Heart left ventricle (tissue), 16 donors: ENCODE results near the gene SHROOM2. TPM values are rescaled to one million over a fixed set of nuclear protein-coding genes. Genes with fewer than 3 reads are reported as not detected.

ENCODE experiments used
- ATAC-seq, 4 donors: fragments of 200-7000 bp; cut with Tn5 transposase; one replicate each; pipeline ENCODE4 v1.9.1; 2020 to 2022; ENCODE audit warnings: moderate library complexity in 4 of 4, mild to moderate bottlenecking in 3 of 4, moderate number of reproducible peaks in 1 of 4
- DNase-seq, 5 donors: peaks; one replicate each; pipeline ENCODE4 v3.0.0-alpha.2; 2020
- H3K27ac ChIP-seq, 12 donors: fragments of 200-600 bp; sonication (generic) in 4 of 12; one replicate each; pipeline versions ENCODE4 v1.5.0 to v1.8.0; 2016 to 2022; ENCODE audit warnings: mild to moderate bottlenecking in 2 of 12
- H3K27me3 ChIP-seq, 9 donors: fragments of 200-600 bp; sonication (generic) in 2 of 9; one replicate each; pipeline versions ENCODE4 v1.5.1 to v1.8.0; 2016 to 2022; ENCODE audit warnings: mild to moderate bottlenecking in 3 of 9
- H3K36me3 ChIP-seq, 9 donors: fragments of 200-600 bp; sonication (generic) in 2 of 9; one replicate each; pipeline versions ENCODE4 v1.5.0 to v1.8.0; 2018 to 2022; ENCODE audit warnings: mild to moderate bottlenecking in 2 of 9
- H3K4me1 ChIP-seq, 12 donors: fragments of 200-600 bp; sonication (generic) in 4 of 12; one replicate each; pipeline versions ENCODE4 v1.5.0 to v1.8.0; 2016 to 2022; ENCODE audit warnings: mild to moderate bottlenecking in 3 of 12
- H3K4me3 ChIP-seq, 12 donors: fragments of 200-600 bp; sonication (generic) in 4 of 12; one replicate each; pipeline versions ENCODE4 v1.5.0 to v1.8.0; 2017 to 2022; ENCODE audit warnings: mild to moderate bottlenecking in 9 of 12, moderate library complexity in 4 of 12
- H3K9me3 ChIP-seq, 12 donors: fragments of 200-600 bp; sonication (generic) in 4 of 12; one replicate each; pipeline versions ENCODE4 v1.5.0 to v1.8.0; 2016 to 2022; ENCODE audit warnings: mild to moderate bottlenecking in 1 of 12
- CTCF ChIP-seq, 12 donors: fragments of 200-600 bp; sonication (generic) in 4 of 12; IDR thresholded peaks; one replicate each; pipeline versions ENCODE4 v1.5.0 to v1.8.0; 2018 to 2022; ENCODE audit warnings: antibody characterized with exemption in 12 of 12, mild to moderate bottlenecking in 5 of 12
- POLR2A ChIP-seq, 2 donors: fragments of 450-650 bp; IDR thresholded peaks; one replicate each; pipeline ENCODE4 v1.6.1; 2017; ENCODE audit warnings: antibody characterized with exemption in 2 of 2, mild to moderate bottlenecking in 2 of 2, moderate library complexity in 2 of 2
- WGBS, 4 donors: extraction: QIAGEN DNeasy Blood & Tissue Kit in 2 of 4; methylation state at CpG; one replicate each; pipeline versions ENCODE4 v1.1.5 to v1.1.7; 2013 to 2018; 5-methylcytosine and 5-hydroxymethylcytosine counted together
- intact Hi-C, 10 donors: fragments of 100-400 bp; cut with DNase I; formaldehyde crosslinking; loops; one replicate each; pipeline versions ENCODE4 v1.11.1 to v1.14.2; 2022
- polyA plus RNA-seq, 2 donors: library from polyadenylated mRNA; stranded (reverse); fragments of 200-250 nt; gene quantifications; one replicate each; pipeline ENCODE4 v1.2.3, GENCODE V29; 2013
- total RNA-seq, 9 donors: library from RNA; depleted of rRNA in 2 of 9; stranded (reverse); fragments of >200 nt in 2 of 9; fragmentation: NEBNext Ultra II Directional in 3 of 9; extraction: Animal tissue kit (Norgen Biotek cat#: 25700) in 3 of 9; gene quantifications; one replicate each; pipeline versions ENCODE4 v1.1.0 to v1.2.4, GENCODE V29; 2016 to 2023
- donor health status: ischemic (EF 13 %, LVEDD 7.1; RV severe dilation, severe dysfunction).
- donor health status: healthy with polysubstance abuse.
- donor health status: DM: no; HTN: yes; CAD: no.
- donor health status: DM: no; HTN: no; CAD: no.
- donor health status: ischemic (EF 25% LVEDD 6.9; RV normal size, moderate dysfunction).
- donor health status: ischemic (EF 25% LVEDD 5.7; RV mildly dilated, moderate dysfunction).
- donor health status: healthy.
- donor health status: DM: yes; HTN: yes; CAD: no.
- donor health status: ischemic (EF 35%, LVEDD 5.7; RV mildly dilated, moderate dysfunction).
- donor health status: nonischemic (EF 11% LVEDD 7.7; RV severe dilation, severe dysfunction).
- donor health status: DM: yes; HTN: yes; CAD: no.
- donor health status: PGD.
- donor health status: ischemic (EF 29% LVEDD 5.4; RV normal size, mild dysfunction).
- donor health status: nonischemic (EF 23%, LVEDD 6.1; RV moderate dilation, normal function).

SHROOM2 gene
- total and polyA plus RNA-seq, 11 donors, result 0.38 to 1.7 (median 0.83) TPM

- H3K4me1 ChIP-seq, result peaks cover 0 to 24% (median 0%) of the 10 kb centered on the region in 12 donors
- H3K27ac ChIP-seq, result peak overlapping the region in 2 of 12 donors; percentile 9 to 89
- no peak for TF ChIP-seq CTCF (IDR thresholded peaks at IDR 0.05)
- TF ChIP-seq POLR2A (IDR thresholded peaks at IDR 0.05), result no peak
- DNase-seq (no peak), ATAC-seq (no peak)
- 72 to 84% (median 75%) methylated on average over 5 of the region's 5 CpGs for WGBS, 4 donors
- no peaks in the 10 kb centered on the region for H3K36me3 ChIP-seq
- no peak overlapping the region for H3K4me3 ChIP-seq
- H3K27me3 ChIP-seq, result no peaks in the 10 kb centered on the region
- H3K9me3 ChIP-seq, result no peaks in the 10 kb centered on the region
- intact Hi-C loops, result loop anchor here in 5 of 10 donors (10.0 kb wide), 4 partner anchors 86 to 856 kb away; no protein-coding TSS in a partner anchor
Observed at GRCh38 chrX:9980927-9981326, 194.7 kb downstream of the SHROOM2 start.

GRCh38 chrX:9983441-9983840, 197.2 kb downstream of the SHROOM2 start:
- H3K4me1 ChIP-seq, result peaks cover 0 to 24% (median 0%) of the 10 kb centered on the region in 12 donors
- H3K4me3 ChIP-seq, result no peak overlapping the region
- intact Hi-C loops, result loop anchor here in 5 of 10 donors (10.0 kb wide), 4 partner anchors 89 to 859 kb away; no protein-coding TSS in a partner anchor
- TF ChIP-seq POLR2A (IDR thresholded peaks at IDR 0.05) (no peak), CTCF (IDR thresholded peaks at IDR 0.05) (no peak)
- 88 to 93% (median 91%) methylated on average over 16 to 18 of the region's 18 CpGs for WGBS, 4 donors
- no peaks in the 10 kb centered on the region for H3K27me3 ChIP-seq
- H3K27ac ChIP-seq, result no peak overlapping the region
- no peaks in the 10 kb centered on the region for H3K9me3 ChIP-seq
- ATAC-seq (no peak), DNase-seq (no peak)
- H3K36me3 ChIP-seq, result no peaks in the 10 kb centered on the region

DNA sequence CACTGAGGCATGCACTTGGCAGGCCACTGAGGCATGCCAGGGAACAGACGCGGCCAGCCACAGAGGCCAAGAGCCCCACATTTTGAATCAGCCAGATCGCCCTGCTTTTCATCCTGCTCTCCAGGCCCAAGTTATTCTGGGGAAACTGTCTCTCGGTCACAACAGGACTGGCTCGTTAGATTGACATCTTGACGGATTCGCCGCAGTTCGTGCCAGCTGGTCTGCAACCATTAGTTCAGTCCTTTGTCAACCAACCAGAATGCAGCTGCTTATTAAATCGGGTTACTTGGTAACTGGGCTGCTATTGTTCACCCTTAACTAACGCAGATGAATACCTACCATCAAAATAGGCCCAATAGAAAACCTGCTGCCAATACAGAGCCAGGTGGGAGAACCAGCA, 197.6 kb downstream of the SHROOM2 start:
- Histone ChIP-seq H3K27ac (no peak overlapping the region), H3K36me3 (no peaks in the 10 kb centered on the region), H3K4me1 (peaks cover 0 to 24% (median 0%) of the 10 kb centered on the region in 12 donors), H3K4me3 (no peak overlapping the region), H3K9me3 (no peaks in the 10 kb centered on the region), H3K27me3 (no peaks in the 10 kb centered on the region)
- intact Hi-C loops, result loop anchor here in 5 of 10 donors (10.0 kb wide), 4 partner anchors 89 to 859 kb away; no protein-coding TSS in a partner anchor
- DNase-seq (no peak), ATAC-seq (no peak)
- TF ChIP-seq POLR2A (IDR thresholded peaks at IDR 0.05) (no peak), CTCF (IDR thresholded peaks at IDR 0.05) (no peak)
- WGBS, 4 donors, result 82 to 95% (median 94%) methylated on average over 11 of the region's 11 CpGs

- intact Hi-C loops, result loop anchor here in 6 of 10 donors (2.0 to 10.0 kb wide), 5 partner anchors 94 to 864 kb away; no protein-coding TSS in a partner anchor
- peak in 11 of 12 donors; percentile 11 to 48 (median 34) for TF ChIP-seq CTCF (IDR thresholded peaks at IDR 0.05)
- TF ChIP-seq POLR2A (IDR thresholded peaks at IDR 0.05), result no peak
- no peak for DNase-seq
- Histone ChIP-seq H3K27me3 (no peaks in the 10 kb centered on the region), H3K27ac (no peak overlapping the region), H3K9me3 (no peaks in the 10 kb centered on the region), H3K4me1 (no peaks in the 10 kb centered on the region), H3K4me3 (no peak overlapping the region), H3K36me3 (no peaks in the 10 kb centered on the region)
- 24 to 47% (median 34%) methylated on average over 1 of the region's 1 CpG for WGBS, 4 donors
- no peak for ATAC-seq
Observed at GRCh38 chrX:9988762-9989161, 202.5 kb downstream of the SHROOM2 start.
